ENCODE measurements around the gene SLC35B3.
"Not testable (repeated sequence)": the region's sequence is repeated elsewhere in the genome, so short reads cannot be mapped to it uniquely, and the experiment has no call there.

The SLC35B3 gene

GRCh38 chr6:8435845-8436168, 462 bp upstream of the SLC35B3 start:
- peaks cover 3% of the 10 kb centered on the region for H3K9me3 Mint-ChIP-seq
- no peak for DNase-seq
- ATAC-seq = no peak
- H3K4me1 Mint-ChIP-seq = peaks cover 38% of the 10 kb centered on the region
- peak overlapping the region; percentile 93 for H3K4me3 Mint-ChIP-seq
- no peaks in the 10 kb centered on the region for H3K27me3 Mint-ChIP-seq
- H3K36me3 Mint-ChIP-seq (ENCODE audit: low read depth) = peaks cover 14% of the 10 kb centered on the region
- peak overlapping the region; percentile 97 for H3K27ac Mint-ChIP-seq

GRCh38 chr6:8434727-8435092, 635 bp downstream of the SLC35B3 start:
- Mint-ChIP-seq H3K9me3 (peaks cover 3% of the 10 kb centered on the region), H3K27ac (peak overlapping the region; percentile 97), H3K36me3 (ENCODE audit: low read depth) (peaks cover 19% of the 10 kb centered on the region), H3K4me1 (peaks cover 38% of the 10 kb centered on the region), H3K4me3 (peak overlapping the region; percentile 93), H3K27me3 (no peaks in the 10 kb centered on the region)
- no peak for ATAC-seq
- DNase-seq = no peak

- ATAC-seq (no peak), DNase-seq (no peak)
- Mint-ChIP-seq H3K27ac (no peak overlapping the region), H3K9me3 (peaks cover 3% of the 10 kb centered on the region), H3K27me3 (no peaks in the 10 kb centered on the region), H3K4me3 (no peak overlapping the region), H3K36me3 (ENCODE audit: low read depth) (peaks cover 26% of the 10 kb centered on the region), H3K4me1 (peaks cover 38% of the 10 kb centered on the region)
Observed at GRCh38 chr6:8432614-8433013, 2.7 kb downstream of the SLC35B3 start.

GRCh38 chr6:8429821-8430220, 5.5 kb downstream of the SLC35B3 start:
- no peak for ATAC-seq

GRCh38 chr6:8426544-8426943, 8.8 kb downstream of the SLC35B3 start:
- H3K27ac Mint-ChIP-seq, H3K4me1 Mint-ChIP-seq, H3K27me3 Mint-ChIP-seq, H3K9me3 Mint-ChIP-seq, H3K4me3 Mint-ChIP-seq, DNase-seq, ATAC-seq: not testable (repeated sequence)
- H3K36me3 Mint-ChIP-seq (ENCODE audit: low read depth) = peaks cover 48% of the 10 kb centered on the region

More at GRCh38 chr6:8429821-8430220, 5.5 kb downstream of the SLC35B3 start:
- no peak overlapping the region for H3K4me3 Mint-ChIP-seq
- no peaks in the 10 kb centered on the region for H3K27me3 Mint-ChIP-seq
- no peak for DNase-seq
- H3K27ac Mint-ChIP-seq = no peak overlapping the region
- no peaks in the 10 kb centered on the region for H3K9me3 Mint-ChIP-seq
- H3K4me1 Mint-ChIP-seq = peaks cover 23% of the 10 kb centered on the region
- H3K36me3 Mint-ChIP-seq (ENCODE audit: low read depth) = peaks cover 48% of the 10 kb centered on the region

GRCh38 chr6:8420031-8420588, 15.2 kb downstream of the SLC35B3 start:
- no peak for ATAC-seq
- H3K9me3 Mint-ChIP-seq = no peaks in the 10 kb centered on the region

GRCh38 chr6:8415913-8416312, 19.4 kb downstream of the SLC35B3 start:
- no peaks in the 10 kb centered on the region for H3K4me1 Mint-ChIP-seq
- H3K27ac Mint-ChIP-seq = no peak overlapping the region
- ATAC-seq (no peak), DNase-seq (no peak)
- H3K4me3 Mint-ChIP-seq = no peak overlapping the region
- no peaks in the 10 kb centered on the region for H3K27me3 Mint-ChIP-seq
- no peaks in the 10 kb centered on the region for H3K9me3 Mint-ChIP-seq
- H3K36me3 Mint-ChIP-seq (ENCODE audit: low read depth) = peaks cover 60% of the 10 kb centered on the region

More at GRCh38 chr6:8420031-8420588, 15.2 kb downstream of the SLC35B3 start:
- Mint-ChIP-seq H3K27ac (no peak overlapping the region), H3K36me3 (ENCODE audit: low read depth) (peaks cover 45% of the 10 kb centered on the region), H3K27me3 (no peaks in the 10 kb centered on the region), H3K4me3 (no peak overlapping the region), H3K4me1 (no peaks in the 10 kb centered on the region)
- no peak for DNase-seq

- H3K4me3 Mint-ChIP-seq = no peak overlapping the region
- H3K9me3 Mint-ChIP-seq = no peaks in the 10 kb centered on the region
- H3K4me1 Mint-ChIP-seq = no peaks in the 10 kb centered on the region
- H3K27ac Mint-ChIP-seq = no peak overlapping the region
- H3K27me3 Mint-ChIP-seq = no peaks in the 10 kb centered on the region
- no peak for ATAC-seq
- no peak for DNase-seq
- H3K36me3 Mint-ChIP-seq (ENCODE audit: low read depth) = peaks cover 61% of the 10 kb centered on the region
Observed at GRCh38 chr6:8415280-8415679, 20.1 kb downstream of the SLC35B3 start.

GRCh38 chr6:8414844-8415243, 20.5 kb downstream of the SLC35B3 start:
- Mint-ChIP-seq H3K36me3 (ENCODE audit: low read depth) (peaks cover 59% of the 10 kb centered on the region), H3K4me3 (no peak overlapping the region)
- no peak for ATAC-seq

GRCh38 chr6:8405946-8406345, 29.4 kb downstream of the SLC35B3 start:
- peaks cover 24% of the 10 kb centered on the region for H3K36me3 Mint-ChIP-seq (ENCODE audit: low read depth)

More at GRCh38 chr6:8414844-8415243, 20.5 kb downstream of the SLC35B3 start:
- Mint-ChIP-seq H3K27ac (no peak overlapping the region), H3K27me3 (no peaks in the 10 kb centered on the region), H3K9me3 (no peaks in the 10 kb centered on the region), H3K4me1 (no peaks in the 10 kb centered on the region)
- no peak for DNase-seq

GRCh38 chr6:8402546-8402945, 32.8 kb downstream of the SLC35B3 start:
- Mint-ChIP-seq H3K36me3 (ENCODE audit: low read depth) (peaks cover 7% of the 10 kb centered on the region), H3K4me1 (no peaks in the 10 kb centered on the region), H3K9me3 (peaks cover 4% of the 10 kb centered on the region), H3K4me3 (no peak overlapping the region), H3K27me3 (no peaks in the 10 kb centered on the region), H3K27ac (no peak overlapping the region)
- DNase-seq (no peak), ATAC-seq (no peak)

More at GRCh38 chr6:8405946-8406345, 29.4 kb downstream of the SLC35B3 start:
- DNase-seq, ATAC-seq, H3K9me3 Mint-ChIP-seq, H3K4me1 Mint-ChIP-seq, H3K27ac Mint-ChIP-seq, H3K27me3 Mint-ChIP-seq, H3K4me3 Mint-ChIP-seq: not testable (repeated sequence)

- DNase-seq (no peak), ATAC-seq (no peak)
- Mint-ChIP-seq H3K4me1 (no peaks in the 10 kb centered on the region), H3K27me3 (no peaks in the 10 kb centered on the region), H3K36me3 (ENCODE audit: low read depth) (peaks cover 5% of the 10 kb centered on the region), H3K4me3 (no peak overlapping the region), H3K9me3 (no peaks in the 10 kb centered on the region), H3K27ac (no peak overlapping the region)
Observed at GRCh38 chr6:8400663-8401062, 34.7 kb downstream of the SLC35B3 start.

- H3K9me3 Mint-ChIP-seq = no peaks in the 10 kb centered on the region
- DNase-seq (no peak), ATAC-seq (no peak)
- H3K4me1 Mint-ChIP-seq = peaks cover 18% of the 10 kb centered on the region
- H3K4me3 Mint-ChIP-seq = no peak overlapping the region
- no peak overlapping the region for H3K27ac Mint-ChIP-seq
- peaks cover 2% of the 10 kb centered on the region for H3K36me3 Mint-ChIP-seq (ENCODE audit: low read depth)
- no peaks in the 10 kb centered on the region for H3K27me3 Mint-ChIP-seq
Observed at GRCh38 chr6:8392569-8392968, 42.8 kb downstream of the SLC35B3 start.

GRCh38 chr6:8391934-8392333, 43.4 kb downstream of the SLC35B3 start:
- Mint-ChIP-seq H3K9me3 (no peaks in the 10 kb centered on the region), H3K27ac (no peak overlapping the region), H3K27me3 (no peaks in the 10 kb centered on the region), H3K4me3 (no peak overlapping the region), H3K36me3 (ENCODE audit: low read depth) (peaks cover 2% of the 10 kb centered on the region), H3K4me1 (peaks cover 18% of the 10 kb centered on the region)
- DNase-seq (no peak), ATAC-seq (no peak)

- H3K27me3 Mint-ChIP-seq = no peaks in the 10 kb centered on the region
- no peaks in the 10 kb centered on the region for H3K36me3 Mint-ChIP-seq (ENCODE audit: low read depth)
- ATAC-seq (no peak), DNase-seq (no peak)
- peaks cover 18% of the 10 kb centered on the region for H3K4me1 Mint-ChIP-seq
- no peak overlapping the region for H3K4me3 Mint-ChIP-seq
- H3K9me3 Mint-ChIP-seq = no peaks in the 10 kb centered on the region
- H3K27ac Mint-ChIP-seq = no peak overlapping the region
Observed at GRCh38 chr6:8389036-8389818, 46.1 kb downstream of the SLC35B3 start.

Data from activated naive CD8-positive, alpha-beta T cell treated with anti-CD3 and anti-CD28 coated beads, Interleukin-2, amount 50 U/mL, for 24 hours (primary cell).